Activated CD4-positive, alpha-beta T cell treated with anti-CD3 and anti-CD28 coated beads for 1 hour (primary cell): ENCODE measurements around the gene PCDHB15.

ENCODE experiments used
- DNase-seq: peaks from one replicate; pipeline ENCODE4 v3.0.0-alpha.2; 2020

PCDHB15 gene

GRCh38 chr5:141250576-141250975 lies 5.4 kb downstream of the PCDHB15 start:
- DNase-seq = no peak

- DNase-seq = no peak
Observed at GRCh38 chr5:141258464-141258863, 13.3 kb downstream of the PCDHB15 start.

GRCh38 chr5:141258948-141259347 lies 13.8 kb downstream of the PCDHB15 start:
- no peak for DNase-seq

GRCh38 chr5:141260458-141261237 lies 15.5 kb downstream of the PCDHB15 start:
- no peak for DNase-seq

- no peak for DNase-seq
Observed at GRCh38 chr5:141261238-141261546, 16.0 kb downstream of the PCDHB15 start.

- no peak for DNase-seq
Observed at GRCh38 chr5:141269195-141269594, 24.0 kb downstream of the PCDHB15 start.

GRCh38 chr5:141272906-141273305 lies 27.7 kb downstream of the PCDHB15 start:
- DNase-seq = no peak

- no peak for DNase-seq
Observed at GRCh38 chr5:141298376-141298775, 53.2 kb downstream of the PCDHB15 start.
